Activated B cell treated with CpG ODN at 0.5 μM for 24 hours (primary cell): ENCODE measurements around the gene NPIPA1. TPM values are rescaled to one million over a fixed set of nuclear protein-coding genes. Genes with fewer than 3 reads are reported as not detected.
"Not testable (repeated sequence)": the region's sequence is repeated elsewhere in the genome, so short reads cannot be mapped to it uniquely, and the experiment has no call there.

ENCODE experiments used
- ATAC-seq: fragments of 200-7000 bp; cut with Tn5 transposase; one replicate; pipeline ENCODE4 v1.10.0; 2021; ENCODE audit warnings: low read depth, mild to moderate bottlenecking, moderate library complexity
- CTCF ChIA-PET: fragments of 350-600 bp; sonication (Branson Sonifier 250); formaldehyde crosslinking; loops from one replicate; lab custom pipeline; 2021; ENCODE audit warnings: antibody characterized with exemption; lab: Charles Lee
- POLR2A ChIA-PET: fragments of 350-600 bp; sonication (Branson Sonifier 250); formaldehyde crosslinking; loops from one replicate; lab custom pipeline; 2021; ENCODE audit warnings: antibody characterized with exemption; lab: Charles Lee
- DNase-seq: peaks from one replicate; pipeline ENCODE4 v3.0.0; 2022
- H3K27ac Mint-ChIP-seq: one replicate; pipeline ENCODE4 v1.8.0; 2020; ENCODE audit warnings: mixed read lengths
- H3K27me3 Mint-ChIP-seq: one replicate; pipeline ENCODE4 v1.8.0; 2021; ENCODE audit warnings: mixed read lengths
- H3K36me3 Mint-ChIP-seq: one replicate; pipeline ENCODE4 v1.8.0; 2021; ENCODE audit warnings: low read depth, mixed read lengths
- H3K4me1 Mint-ChIP-seq: one replicate; pipeline ENCODE4 v1.8.0; 2021; ENCODE audit warnings: mixed read lengths
- H3K4me3 Mint-ChIP-seq: one replicate; pipeline ENCODE4 v1.8.0; 2020; ENCODE audit warnings: mild to moderate bottlenecking, mixed read lengths
- H3K9me3 Mint-ChIP-seq: one replicate; pipeline ENCODE4 v1.8.0; 2020; ENCODE audit warnings: mixed read lengths
- intact Hi-C: fragments of 100-400 bp; cut with micrococcal nuclease; formaldehyde crosslinking; loops from one replicate; pipeline ENCODE4 v1.15.1; 2024
- total RNA-seq: library from RNA; stranded (reverse); gene quantifications from 2 replicates; pipeline ENCODE4 v1.2.3, GENCODE V29; 2022

The NPIPA1 gene
- total RNA-seq, 1 donor from 2014 or later, result 89.6 TPM

DNA sequence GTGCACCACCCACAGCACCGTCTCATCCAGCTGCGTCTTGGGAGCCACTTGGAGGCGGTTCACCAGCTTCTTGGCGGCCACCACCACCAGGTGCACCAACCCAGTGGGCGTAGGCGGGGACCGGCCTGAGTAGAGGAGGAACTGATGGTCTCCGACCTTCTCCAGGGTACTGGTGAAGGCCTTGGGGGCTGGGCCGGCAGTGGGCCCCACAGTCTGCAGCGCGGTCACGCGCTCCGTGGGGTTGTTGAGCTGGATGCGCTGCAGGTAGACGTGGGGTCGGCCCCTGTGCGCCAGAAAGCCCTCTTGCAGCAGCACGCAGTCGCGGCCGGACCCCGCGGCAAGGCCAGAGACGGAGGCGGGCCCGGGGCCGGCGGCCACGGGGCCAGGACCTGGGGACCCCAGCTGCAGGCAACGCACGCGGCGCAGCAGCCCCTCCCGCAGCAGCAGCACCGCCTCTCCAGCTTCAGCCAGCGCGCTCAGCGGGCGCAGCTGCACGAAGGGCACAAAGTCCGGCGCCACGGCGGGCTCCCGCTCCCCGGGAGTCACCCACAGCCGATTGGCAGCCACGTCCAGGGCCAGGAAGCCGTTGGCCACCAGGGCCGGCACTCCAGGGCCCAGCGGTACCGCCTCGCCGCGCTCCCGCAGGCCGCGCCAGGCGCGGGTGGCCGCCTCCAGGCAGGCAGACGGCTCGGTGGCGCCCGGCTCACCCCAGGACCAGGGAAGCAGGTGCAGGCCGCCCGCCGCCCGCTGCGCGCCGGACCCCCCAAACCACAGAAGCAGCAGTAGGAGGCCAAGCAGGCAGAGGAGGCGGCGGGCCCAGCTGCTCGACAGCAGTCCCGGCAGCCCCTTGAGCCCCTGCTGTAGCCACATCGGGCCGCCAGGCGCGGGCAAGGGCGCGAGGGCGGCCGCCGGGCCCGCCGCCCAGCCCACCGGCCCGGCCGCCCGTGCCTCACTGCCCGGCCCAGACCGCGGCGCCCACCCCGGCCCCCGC, 52.3 kb downstream of the NPIPA1 start:
- H3K9me3 Mint-ChIP-seq, H3K27ac Mint-ChIP-seq, H3K4me3 Mint-ChIP-seq, CTCF ChIA-PET, DNase-seq, POLR2A ChIA-PET, H3K27me3 Mint-ChIP-seq: not testable (repeated sequence)
- Mint-ChIP-seq H3K4me1 (peaks cover 18% of the 10 kb centered on the region), H3K36me3 (peaks cover 39% of the 10 kb centered on the region)
- intact Hi-C loops, result loop anchor here (2.0 kb wide), 1 partner anchor 27 kb away; no protein-coding TSS in a partner anchor
- ATAC-seq, result peak; percentile 70

DNA sequence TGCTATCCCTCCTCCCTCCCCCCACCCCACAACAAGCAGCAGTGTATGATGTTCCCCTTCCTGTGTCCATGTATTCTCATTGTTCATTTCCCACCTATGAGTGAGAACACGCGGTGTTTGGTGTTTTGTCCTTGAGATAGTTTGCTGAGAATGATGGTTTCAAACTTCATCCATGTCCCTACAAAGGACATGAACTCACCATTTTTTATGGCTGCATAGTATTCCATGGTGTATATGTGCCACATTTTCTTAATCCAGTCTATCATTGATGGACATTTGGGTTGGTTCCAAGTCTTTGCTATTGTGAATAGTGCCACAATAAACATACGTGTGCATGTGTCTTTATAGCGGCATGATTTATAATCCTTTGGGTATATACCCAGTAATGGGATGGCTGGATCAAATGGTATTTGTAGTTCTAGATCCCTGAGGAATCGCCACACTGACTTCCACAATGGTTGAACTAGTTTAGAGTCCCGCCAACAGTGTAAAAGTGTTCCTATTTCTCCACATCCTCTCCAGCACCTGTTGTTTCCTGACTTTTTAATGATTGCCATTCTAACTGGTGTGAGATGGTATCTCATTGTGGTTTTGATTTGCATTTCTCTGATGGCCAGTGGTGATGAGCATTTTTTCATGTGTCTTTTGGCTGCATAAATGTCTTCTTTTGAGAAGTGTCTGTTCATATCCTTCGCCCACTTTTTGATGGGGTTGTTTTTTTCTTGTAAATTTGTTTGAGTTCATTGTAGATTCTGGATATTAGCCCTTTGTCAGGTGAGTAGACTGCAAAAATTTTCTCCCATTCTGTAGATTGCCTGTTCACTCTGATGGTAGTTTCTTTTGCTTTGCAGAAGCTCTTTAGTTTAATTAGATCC, 56.3 kb downstream of the NPIPA1 start:
- ATAC-seq, H3K4me3 Mint-ChIP-seq, POLR2A ChIA-PET, H3K27me3 Mint-ChIP-seq, H3K27ac Mint-ChIP-seq, H3K9me3 Mint-ChIP-seq, DNase-seq, CTCF ChIA-PET, intact Hi-C loops: not testable (repeated sequence)
- H3K36me3 Mint-ChIP-seq, result peaks cover 31% of the 10 kb centered on the region
- H3K4me1 Mint-ChIP-seq, result peaks cover 26% of the 10 kb centered on the region

DNA sequence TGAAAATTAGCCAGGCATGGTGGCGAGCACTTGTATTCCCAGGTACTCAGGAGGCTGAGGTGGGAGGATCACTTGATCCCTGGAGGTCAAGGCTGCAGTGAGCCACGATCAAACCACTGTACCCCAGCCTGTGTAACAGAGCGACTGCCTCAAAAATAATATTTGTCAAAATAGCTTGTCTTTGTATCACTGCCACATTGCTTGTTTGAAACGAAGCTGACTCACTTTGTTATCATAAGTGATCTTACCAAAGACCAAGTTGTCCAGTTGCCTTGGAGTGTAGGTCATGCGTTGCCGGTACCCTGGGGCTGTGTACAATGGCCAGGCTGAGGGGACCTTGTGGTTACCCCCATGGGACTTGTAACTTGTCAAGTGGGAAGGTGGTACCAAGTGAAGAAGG, 59.5 kb downstream of the NPIPA1 start:
- peaks cover 34% of the 10 kb centered on the region for H3K36me3 Mint-ChIP-seq
- H3K27ac Mint-ChIP-seq, H3K9me3 Mint-ChIP-seq, ATAC-seq, POLR2A ChIA-PET, CTCF ChIA-PET, H3K27me3 Mint-ChIP-seq, H3K4me3 Mint-ChIP-seq, DNase-seq, intact Hi-C loops: not testable (repeated sequence)
- H3K4me1 Mint-ChIP-seq, result peaks cover 15% of the 10 kb centered on the region

DNA sequence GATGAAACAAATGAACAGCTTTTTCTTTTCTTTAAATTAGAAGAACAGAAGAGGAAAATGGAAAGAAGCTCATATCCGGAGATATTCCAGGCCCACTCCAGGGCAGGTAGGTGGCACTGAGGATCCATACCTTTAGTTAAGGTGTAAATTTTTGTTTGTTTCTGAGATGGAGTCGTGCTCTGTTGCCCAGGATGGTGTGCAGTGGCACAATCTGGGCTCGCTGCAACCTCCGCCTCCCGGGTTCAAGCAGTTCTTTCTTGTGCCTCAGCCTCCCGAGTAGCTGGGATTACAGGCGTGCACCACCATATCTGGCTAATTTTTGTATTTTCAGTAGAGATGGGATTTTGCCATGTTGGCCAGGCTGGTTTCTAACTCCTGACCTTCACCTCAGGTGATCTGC, 61.1 kb downstream of the NPIPA1 start:
- peaks cover 31% of the 10 kb centered on the region for H3K36me3 Mint-ChIP-seq
- CTCF ChIA-PET, H3K27me3 Mint-ChIP-seq, H3K4me3 Mint-ChIP-seq, H3K27ac Mint-ChIP-seq, DNase-seq, intact Hi-C loops, POLR2A ChIA-PET, ATAC-seq, H3K9me3 Mint-ChIP-seq: not testable (repeated sequence)
- peaks cover 15% of the 10 kb centered on the region for H3K4me1 Mint-ChIP-seq

DNA sequence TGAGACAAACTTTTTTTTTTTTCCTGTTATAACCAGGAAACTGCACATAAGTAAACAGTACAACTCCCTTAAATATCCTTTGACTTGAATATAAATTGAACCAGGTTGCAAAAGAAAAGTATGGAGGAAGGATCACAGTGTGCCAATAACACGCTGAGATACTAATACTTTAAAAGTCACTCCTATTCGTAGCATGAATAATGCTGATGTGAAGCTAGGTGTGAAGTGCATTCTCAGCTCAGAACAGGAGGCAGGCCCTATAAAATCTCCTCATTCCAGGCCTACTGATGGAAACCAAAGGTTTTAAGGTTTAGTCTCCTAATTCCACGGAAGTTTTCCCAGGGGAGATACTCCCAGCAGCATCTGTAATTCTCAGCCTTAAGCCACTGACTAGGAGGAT, 62.6 kb downstream of the NPIPA1 start:
- CTCF ChIA-PET, DNase-seq, H3K4me3 Mint-ChIP-seq: not testable (repeated sequence)

More for the DNA sequence above, 62.6 kb downstream of the NPIPA1 start:
- ATAC-seq, POLR2A ChIA-PET, H3K27me3 Mint-ChIP-seq, intact Hi-C loops, H3K9me3 Mint-ChIP-seq, H3K27ac Mint-ChIP-seq: not testable (repeated sequence)
- Mint-ChIP-seq H3K36me3 (peaks cover 38% of the 10 kb centered on the region), H3K4me1 (peaks cover 10% of the 10 kb centered on the region)

Other genes with a start within 250 kb of the NPIPA1 start
- not detected in 2 replicates for gene PLA2G10, start 243.1 kb upstream of the NPIPA1 start, total RNA-seq
- gene NPIPA3, start 234.0 kb upstream of the NPIPA1 start, total RNA-seq, result 1.8 and 3.5 TPM in 2 replicates
- 3.5 and 5.0 TPM in 2 replicates for gene NPIPA2, start 194.9 kb upstream of the NPIPA1 start, total RNA-seq
- gene NOMO1, start 103.7 kb upstream of the NPIPA1 start, total RNA-seq, result 33.1 and 38.5 TPM in 2 replicates
- 59.2 and 68.9 TPM in 2 replicates for gene PDXDC1, start 37.6 kb downstream of the NPIPA1 start, total RNA-seq
- 24.1 and 27.7 TPM in 2 replicates for gene NTAN1, start 118.6 kb downstream of the NPIPA1 start, total RNA-seq
- 34.5 and 35.8 TPM in 2 replicates for gene RRN3, start 156.8 kb downstream of the NPIPA1 start, total RNA-seq